Activated naive CD8-positive, alpha-beta T cell (primary cell): ENCODE data around the gene ZDHHC21.

ENCODE experiments used
- H3K27ac Mint-ChIP-seq: one replicate; pipeline ENCODE4 v1.8.0; 2021; ENCODE audit warnings: mixed read lengths
- H3K27me3 Mint-ChIP-seq: one replicate; pipeline ENCODE4 v1.8.0; 2021; ENCODE audit warnings: mixed read lengths
- H3K36me3 Mint-ChIP-seq: one replicate; pipeline ENCODE4 v1.8.0; 2021; ENCODE audit warnings: mixed read lengths
- H3K4me1 Mint-ChIP-seq: one replicate; pipeline ENCODE4 v1.8.0; 2021; ENCODE audit warnings: low read depth, mixed read lengths
- H3K4me3 Mint-ChIP-seq: one replicate; pipeline ENCODE4 v1.8.0; 2021; ENCODE audit warnings: mild to moderate bottlenecking, mixed read lengths
- H3K9me3 Mint-ChIP-seq: one replicate; pipeline ENCODE4 v1.8.0; 2021; ENCODE audit warnings: low read depth, mixed read lengths

Gene ZDHHC21

GRCh38 chr9:14693251-14693861 lies at the start of gene ZDHHC21:
ZDHHC21 (minus strand) TSS chr9:14693432; CDS start chr9:14674340, 19,092 bp downstream.
- Mint-ChIP-seq H3K36me3 (peaks cover 2% of the 10 kb centered on the region), H3K4me1 (peaks cover 30% of the 10 kb centered on the region), H3K27ac (peak within 1 kb of the TSS; percentile 92), H3K27me3 (peaks cover 2% of the 10 kb centered on the region), H3K9me3 (no peaks in the 10 kb centered on the region), H3K4me3 (peak within 1 kb of the TSS; percentile 96)

- no peak overlapping the region for H3K4me3 Mint-ChIP-seq
- peaks cover 7% of the 10 kb centered on the region for H3K27me3 Mint-ChIP-seq
- no peaks in the 10 kb centered on the region for H3K36me3 Mint-ChIP-seq
- H3K27ac Mint-ChIP-seq, result no peak overlapping the region
- no peaks in the 10 kb centered on the region for H3K9me3 Mint-ChIP-seq
- H3K4me1 Mint-ChIP-seq, result no peaks in the 10 kb centered on the region
Measured at GRCh38 chr9:14741369-14741768, 48.1 kb upstream of the ZDHHC21 start.

DNA sequence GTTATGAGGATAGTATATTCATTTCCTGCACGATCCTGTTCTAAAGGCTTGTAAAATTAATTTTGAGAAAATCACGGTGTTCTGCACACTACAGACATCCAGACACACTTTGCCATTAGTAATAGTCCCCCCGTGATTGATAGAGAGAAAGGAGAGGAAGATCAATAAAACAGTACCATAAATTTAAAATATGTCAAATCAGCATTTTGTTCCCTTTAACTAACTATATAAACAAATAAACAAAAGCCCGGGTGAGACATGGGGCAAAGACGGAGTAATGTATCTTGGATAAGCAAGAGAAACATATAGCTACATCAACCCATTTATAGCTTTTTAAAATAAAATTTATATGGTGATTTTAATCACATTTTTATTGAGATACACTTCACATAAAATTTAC lies 39.9 kb upstream of the ZDHHC21 start:
- peaks cover 6% of the 10 kb centered on the region for H3K27me3 Mint-ChIP-seq
- H3K27ac Mint-ChIP-seq, result no peak overlapping the region
- H3K4me3 Mint-ChIP-seq, result no peak overlapping the region
- no peaks in the 10 kb centered on the region for H3K4me1 Mint-ChIP-seq
- H3K9me3 Mint-ChIP-seq, result no peaks in the 10 kb centered on the region
- no peaks in the 10 kb centered on the region for H3K36me3 Mint-ChIP-seq

DNA sequence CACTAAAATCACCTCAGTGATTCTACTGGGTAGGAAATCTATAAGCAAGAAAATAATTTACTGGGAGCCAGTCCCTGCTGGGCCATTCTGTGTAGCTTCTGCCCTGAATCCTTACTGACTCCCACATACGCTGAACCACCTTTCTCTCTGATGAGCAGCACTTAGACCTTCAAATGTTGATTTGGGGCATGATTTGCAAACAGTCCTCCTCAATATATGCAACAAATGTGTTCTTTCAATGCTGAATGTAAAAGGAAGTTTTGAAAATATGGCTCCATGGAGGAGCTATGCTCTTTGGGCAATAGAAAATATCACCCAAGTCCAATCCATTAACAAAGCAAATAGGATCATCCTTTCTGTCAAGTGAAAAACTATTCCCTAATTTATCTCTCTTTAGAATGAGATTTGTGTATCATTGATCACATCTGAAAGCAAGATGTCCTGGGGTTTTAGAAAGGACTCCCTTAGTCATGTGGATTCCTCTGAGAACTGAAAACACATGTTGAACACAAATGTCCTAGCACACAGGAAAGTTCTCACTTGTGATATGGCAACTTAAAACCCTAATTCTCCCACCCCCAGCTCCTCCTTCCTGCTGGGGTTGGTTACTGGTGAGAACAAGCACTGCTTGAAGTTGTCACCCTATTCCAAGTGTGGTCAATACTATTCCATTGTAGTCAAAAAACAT lies 38.2 kb upstream of the ZDHHC21 start:
- Mint-ChIP-seq H3K4me3 (no peak overlapping the region), H3K36me3 (no peaks in the 10 kb centered on the region), H3K27me3 (peaks cover 5% of the 10 kb centered on the region), H3K9me3 (no peaks in the 10 kb centered on the region), H3K4me1 (no peaks in the 10 kb centered on the region), H3K27ac (no peak overlapping the region)

GRCh38 chr9:14730461-14730898 lies 37.2 kb upstream of the ZDHHC21 start:
- Mint-ChIP-seq H3K4me1 (no peaks in the 10 kb centered on the region), H3K9me3 (no peaks in the 10 kb centered on the region), H3K27ac (no peak overlapping the region), H3K27me3 (peaks cover 7% of the 10 kb centered on the region), H3K36me3 (no peaks in the 10 kb centered on the region), H3K4me3 (no peak overlapping the region)

DNA sequence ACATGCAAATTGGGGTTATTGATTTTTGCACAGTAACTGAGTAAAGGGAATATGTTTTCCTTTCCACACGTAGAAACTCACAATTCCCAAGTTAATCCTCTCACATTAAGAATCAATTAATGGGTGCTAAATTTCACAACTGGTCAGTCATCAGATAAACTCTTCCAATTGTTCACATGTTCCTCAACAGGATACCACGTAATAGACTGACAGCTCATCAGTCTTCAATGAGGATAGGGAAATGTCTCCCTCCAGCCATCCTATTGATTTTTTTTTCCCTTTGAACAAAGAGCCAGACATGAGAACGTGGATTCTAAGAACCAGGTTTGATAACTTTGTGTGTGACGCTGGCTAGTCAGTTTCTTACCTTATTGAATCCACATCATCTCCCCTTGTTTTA lies 30.1 kb upstream of the ZDHHC21 start:
- Mint-ChIP-seq H3K27me3 (peaks cover 9% of the 10 kb centered on the region), H3K4me3 (no peak overlapping the region), H3K36me3 (no peaks in the 10 kb centered on the region), H3K27ac (no peak overlapping the region), H3K4me1 (no peaks in the 10 kb centered on the region), H3K9me3 (no peaks in the 10 kb centered on the region)

DNA sequence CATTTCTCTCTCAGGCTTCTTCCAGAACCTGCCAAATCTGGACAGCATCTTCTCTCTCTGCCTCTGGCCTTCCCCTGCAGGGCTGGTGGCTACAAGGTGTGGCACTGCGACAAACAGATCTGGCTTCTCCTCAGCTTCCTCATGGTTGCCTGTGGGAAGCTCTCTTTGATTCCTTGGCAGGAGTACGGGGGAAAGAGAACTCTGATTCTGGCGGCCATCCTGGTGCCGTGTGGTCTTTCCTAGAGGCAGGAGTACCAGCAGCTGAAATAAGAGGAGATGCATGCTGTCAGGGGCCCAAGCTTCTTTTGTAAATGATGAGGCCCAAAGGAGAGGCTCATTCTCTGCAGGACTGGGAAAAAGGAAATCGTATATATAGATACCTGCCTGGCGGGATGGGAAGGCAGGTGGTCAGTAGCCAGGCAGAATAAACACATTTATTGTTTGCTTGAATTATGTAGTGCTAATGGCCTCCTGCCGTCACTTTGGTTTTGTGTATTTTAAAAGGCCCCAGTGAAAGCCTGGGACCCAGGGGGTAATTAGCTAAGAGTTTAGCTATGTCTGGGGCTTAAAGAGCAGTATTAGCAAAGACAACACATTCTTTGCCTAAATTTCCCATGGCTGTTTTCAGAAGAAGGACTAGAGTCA lies 29.3 kb upstream of the ZDHHC21 start, which contains the start of gene CER1:
CER1 (minus strand) TSS at position 343 of the 645 bp plus-strand sequence; CDS start at position 282, 61 bp downstream.
- H3K4me3 Mint-ChIP-seq, result no peak within 1 kb of the TSS
- H3K36me3 Mint-ChIP-seq, result no peaks in the 10 kb centered on the region
- H3K4me1 Mint-ChIP-seq, result no peaks in the 10 kb centered on the region
- H3K27ac Mint-ChIP-seq, result no peak within 1 kb of the TSS
- no peaks in the 10 kb centered on the region for H3K9me3 Mint-ChIP-seq
- H3K27me3 Mint-ChIP-seq, result peaks cover 12% of the 10 kb centered on the region

GRCh38 chr9:14719231-14719923 lies 26.1 kb upstream of the ZDHHC21 start:
- H3K9me3 Mint-ChIP-seq, result no peaks in the 10 kb centered on the region
- peaks cover 15% of the 10 kb centered on the region for H3K27me3 Mint-ChIP-seq
- H3K27ac Mint-ChIP-seq, result no peak overlapping the region
- no peaks in the 10 kb centered on the region for H3K36me3 Mint-ChIP-seq
- no peaks in the 10 kb centered on the region for H3K4me1 Mint-ChIP-seq
- H3K4me3 Mint-ChIP-seq, result no peak overlapping the region

- Mint-ChIP-seq H3K27me3 (peaks cover 22% of the 10 kb centered on the region), H3K27ac (no peak overlapping the region), H3K4me1 (no peaks in the 10 kb centered on the region), H3K36me3 (no peaks in the 10 kb centered on the region), H3K4me3 (no peak overlapping the region), H3K9me3 (no peaks in the 10 kb centered on the region)
Measured at GRCh38 chr9:14715102-14715501, 21.9 kb upstream of the ZDHHC21 start.

DNA sequence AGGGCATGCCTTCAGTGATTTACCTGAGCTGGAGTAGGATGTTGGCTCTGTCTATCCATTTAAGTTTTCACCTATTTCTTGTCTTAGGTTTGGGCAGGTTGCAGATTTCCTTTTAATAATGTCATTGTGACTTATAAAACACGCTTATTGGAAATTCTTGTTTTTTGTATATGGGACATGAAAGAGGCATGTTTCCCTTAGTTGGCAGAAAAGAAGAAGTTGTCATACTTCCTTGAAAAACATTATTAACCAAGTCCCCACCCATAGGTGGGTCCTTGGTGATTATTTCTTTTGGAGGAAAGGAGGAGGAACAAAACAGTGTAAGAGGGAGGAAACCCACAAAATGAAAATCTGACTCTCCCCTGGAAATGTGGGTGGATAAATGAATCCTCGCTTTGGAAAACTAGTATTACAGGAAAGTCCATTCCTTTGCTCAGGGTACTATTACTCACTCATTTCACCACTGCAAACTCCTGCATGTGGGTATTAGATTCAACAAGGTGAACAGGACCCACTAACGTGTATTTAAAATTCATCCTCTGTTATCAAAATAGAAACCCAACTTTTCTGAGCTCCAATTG lies 20.0 kb upstream of the ZDHHC21 start:
- H3K27ac Mint-ChIP-seq, result no peak overlapping the region
- H3K36me3 Mint-ChIP-seq, result peaks cover 3% of the 10 kb centered on the region

GRCh38 chr9:14710804-14711203 lies 17.6 kb upstream of the ZDHHC21 start:
- no peaks in the 10 kb centered on the region for H3K4me1 Mint-ChIP-seq
- H3K4me3 Mint-ChIP-seq, result no peak overlapping the region
- peaks cover 6% of the 10 kb centered on the region for H3K36me3 Mint-ChIP-seq
- H3K9me3 Mint-ChIP-seq, result peaks cover 15% of the 10 kb centered on the region
- peaks cover 17% of the 10 kb centered on the region for H3K27me3 Mint-ChIP-seq
- no peak overlapping the region for H3K27ac Mint-ChIP-seq

More for the DNA sequence above, 20.0 kb upstream of the ZDHHC21 start:
- Mint-ChIP-seq H3K4me3 (no peak overlapping the region), H3K9me3 (peaks cover 3% of the 10 kb centered on the region), H3K27me3 (peaks cover 22% of the 10 kb centered on the region), H3K4me1 (no peaks in the 10 kb centered on the region)

GRCh38 chr9:14706530-14707140 lies 13.4 kb upstream of the ZDHHC21 start:
- Mint-ChIP-seq H3K4me1 (no peaks in the 10 kb centered on the region), H3K9me3 (peaks cover 19% of the 10 kb centered on the region), H3K27ac (no peak overlapping the region), H3K36me3 (peaks cover 6% of the 10 kb centered on the region), H3K27me3 (peaks cover 13% of the 10 kb centered on the region), H3K4me3 (no peak overlapping the region)

DNA sequence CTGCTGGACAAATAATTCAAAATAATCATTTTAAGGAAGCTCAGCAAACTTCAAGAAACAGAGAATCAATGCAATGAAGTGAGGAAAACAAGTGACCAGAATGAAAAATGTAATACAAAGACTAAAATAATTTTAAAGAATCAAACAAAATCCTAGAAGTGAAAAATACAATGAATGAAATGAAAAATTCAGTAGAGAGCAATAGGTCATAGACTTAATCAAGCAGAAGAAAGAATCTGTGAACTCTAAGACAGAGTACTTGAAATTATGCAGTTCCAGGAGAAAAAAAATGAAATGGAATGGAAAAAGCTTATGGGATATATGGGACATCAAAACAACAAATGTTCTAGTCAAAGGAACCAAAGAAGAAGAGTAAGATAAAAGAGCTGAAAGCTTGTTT lies 11.8 kb upstream of the ZDHHC21 start:
- no peaks in the 10 kb centered on the region for H3K4me1 Mint-ChIP-seq
- peaks cover 19% of the 10 kb centered on the region for H3K9me3 Mint-ChIP-seq
- no peak overlapping the region for H3K27ac Mint-ChIP-seq

DNA sequence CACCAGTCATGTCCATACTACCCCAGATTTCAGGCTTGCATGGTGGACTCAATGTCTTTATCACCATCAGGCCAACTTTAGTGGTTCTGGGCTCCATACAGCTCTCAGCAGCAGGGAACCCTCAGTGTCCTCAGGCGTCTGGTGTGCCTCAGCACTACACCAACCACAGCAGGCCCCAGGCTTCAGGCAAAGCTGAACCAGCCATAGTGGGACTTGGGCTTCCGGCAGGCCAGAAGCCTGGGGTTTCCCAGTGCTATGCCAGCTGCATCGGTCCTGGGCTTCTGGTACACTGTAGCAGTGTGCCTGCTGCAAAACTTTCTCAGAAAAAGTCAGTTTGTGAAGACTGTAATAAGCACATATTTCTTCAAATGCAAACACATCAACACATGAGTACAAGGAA lies 11.0 kb upstream of the ZDHHC21 start:
- H3K9me3 Mint-ChIP-seq, result peaks cover 19% of the 10 kb centered on the region
- no peaks in the 10 kb centered on the region for H3K4me1 Mint-ChIP-seq
- H3K27me3 Mint-ChIP-seq, result peaks cover 8% of the 10 kb centered on the region
- no peak overlapping the region for H3K4me3 Mint-ChIP-seq
- H3K36me3 Mint-ChIP-seq, result peaks cover 6% of the 10 kb centered on the region
- no peak overlapping the region for H3K27ac Mint-ChIP-seq

More for the DNA sequence above, 11.8 kb upstream of the ZDHHC21 start:
- Mint-ChIP-seq H3K4me3 (no peak overlapping the region), H3K27me3 (peaks cover 9% of the 10 kb centered on the region), H3K36me3 (peaks cover 6% of the 10 kb centered on the region)
